HepG2 (cell line): ENCODE results near the gene MAP1LC3A. TPM values are rescaled to one million over a fixed set of nuclear protein-coding genes. Genes with fewer than 3 reads are reported as not detected.

ENCODE experiments used
- ESRRA ChIP-seq: sonication (generic); formaldehyde crosslinking; IDR thresholded peaks from 2 replicates; pipeline ENCODE4 v1.5.1; 2020; ENCODE audit warnings: mild to moderate bottlenecking, low read depth, missing genetic modification reagents
- GATA4 ChIP-seq: sonication (generic); IDR thresholded peaks from 2 replicates; pipeline ENCODE4 v1.6.1; 2016; ENCODE audit warnings: antibody characterized with exemption, low read depth, borderline replicate concordance
- GATAD2A ChIP-seq: IDR thresholded peaks from 2 replicates; pipeline ENCODE4 v1.6.1; 2016
- PITX1 ChIP-seq: sonication (generic); formaldehyde crosslinking; IDR thresholded peaks from 2 replicates; pipeline ENCODE4 v1.5.1; 2020; ENCODE audit warnings: mild to moderate bottlenecking, missing genetic modification reagents
- POLR2A ChIP-seq, 2 experiments: IDR thresholded peaks; 2 replicates each; pipeline ENCODE4 v1.6.1; 2011; ENCODE audit warnings: low read depth in 2 of 2, low read length in 2 of 2, mild to moderate bottlenecking in 1 of 2, moderate library complexity in 1 of 2; ENCODE audit not compliant: insufficient read depth in 1 of 2
- SSRP1 ChIP-seq: IDR thresholded peaks from 2 replicates; pipeline ENCODE4 v1.6.1; 2016; ENCODE audit warnings: control low read depth
- TAF15 ChIP-seq: fragments of 200-400 bp; formaldehyde crosslinking; IDR thresholded peaks from one replicate; pipeline ENCODE4 v1.6.1; 2018; ENCODE audit warnings: mild to moderate bottlenecking, low read depth, low read length; ENCODE audit not compliant: poor library complexity, severe bottlenecking
- ZBTB3 ChIP-seq: sonication (generic); formaldehyde crosslinking; IDR thresholded peaks from 2 replicates; pipeline ENCODE4 v1.4.0; 2020; ENCODE audit warnings: low read depth, mild to moderate bottlenecking, moderate library complexity, missing genetic modification reagents, borderline replicate concordance
- ZBTB40 ChIP-seq, 2 experiments: fragments of 450-650 bp in 1 of 2; sonication (generic) in 1 of 2; formaldehyde crosslinking in 1 of 2; IDR thresholded peaks; 2 replicates each; pipeline versions ENCODE4 v1.6.1 to v1.8.0; 2016 to 2022; ENCODE audit warnings: antibody characterized with exemption in 1 of 2, mild to moderate bottlenecking in 1 of 2, missing genetic modification reagents in 1 of 2
- ZFP41 ChIP-seq: sonication (generic); formaldehyde crosslinking; IDR thresholded peaks from 2 replicates; pipeline ENCODE4 v1.4.0; 2020; ENCODE audit warnings: mild to moderate bottlenecking, missing genetic modification reagents, borderline replicate concordance
- ZFP82 ChIP-seq: sonication (generic); formaldehyde crosslinking; IDR thresholded peaks from 2 replicates; pipeline ENCODE4 v1.5.1; 2020; ENCODE audit warnings: mild to moderate bottlenecking, missing genetic modification reagents, borderline replicate concordance
- ZNF660 ChIP-seq: sonication (generic); formaldehyde crosslinking; IDR thresholded peaks from 2 replicates; pipeline ENCODE4 v1.5.1; 2020; ENCODE audit warnings: mild to moderate bottlenecking, low read depth, missing genetic modification reagents, borderline replicate concordance
- ZNF747 ChIP-seq: sonication (generic); formaldehyde crosslinking; IDR thresholded peaks from 2 replicates; pipeline ENCODE4 v1.8.1; 2023; ENCODE audit warnings: missing genetic modification reagents, mild to moderate bottlenecking, borderline replicate concordance
- ZSCAN20 ChIP-seq: sonication (generic); formaldehyde crosslinking; IDR thresholded peaks from 2 replicates; pipeline ENCODE4 v1.4.0; 2020; ENCODE audit warnings: missing genetic modification reagents, mild to moderate bottlenecking, borderline replicate concordance
- polyA plus RNA-seq, 8 experiments: library from polyadenylated mRNA; depleted of rRNA in 3 of 8; stranded (reverse) in 7 of 8; unstranded in 1 of 8; fragments of >200 nt; fragmentation: Illumina TruSeq in 4 of 8; extraction: Trizol in 4 of 8; gene quantifications; 2 replicates each; pipeline versions ENCODE4 v1.2.1 to v1.2.3, GENCODE V29; 2011 to 2016; ENCODE audit warnings: low read depth in 4 of 8, missing spikeins in 1 of 8, mixed read lengths in 1 of 8; ENCODE audit not compliant: insufficient read depth in 1 of 8
- total RNA-seq, 5 experiments: library from RNA; depleted of rRNA; stranded (reverse); fragments of >200 nt; fragmentation: Illumina TruSeq; extraction: Trizol; gene quantifications; 2 replicates each; pipeline ENCODE4 v1.2.3, GENCODE V29; 2016; ENCODE audit warnings: low read depth in 1 of 5
- TF ChIP-seq, protein P1 (sequence below), 2 experiments: IDR thresholded peaks; 2 replicates each; pipeline ENCODE4 v1.6.1; 2011 to 2012; ENCODE audit warnings: low read length in 2 of 2, borderline replicate concordance in 1 of 2, low read depth in 1 of 2, mild to moderate bottlenecking in 1 of 2, moderate library complexity in 1 of 2
- TF ChIP-seq, protein P2 (sequence below): sonication (generic); formaldehyde crosslinking; conservative IDR thresholded peaks from 2 replicates; pipeline ENCODE4 v1.8.0; 2022; ENCODE audit warnings: low read depth, missing genetic modification reagents

MAP1LC3A gene
- total and polyA plus RNA-seq, 2 of the 13 experiments (the other 11 are each of a cell fraction or from before 2014, with no cell fraction given) = not detected

- TF ChIP-seq, protein P1, sequence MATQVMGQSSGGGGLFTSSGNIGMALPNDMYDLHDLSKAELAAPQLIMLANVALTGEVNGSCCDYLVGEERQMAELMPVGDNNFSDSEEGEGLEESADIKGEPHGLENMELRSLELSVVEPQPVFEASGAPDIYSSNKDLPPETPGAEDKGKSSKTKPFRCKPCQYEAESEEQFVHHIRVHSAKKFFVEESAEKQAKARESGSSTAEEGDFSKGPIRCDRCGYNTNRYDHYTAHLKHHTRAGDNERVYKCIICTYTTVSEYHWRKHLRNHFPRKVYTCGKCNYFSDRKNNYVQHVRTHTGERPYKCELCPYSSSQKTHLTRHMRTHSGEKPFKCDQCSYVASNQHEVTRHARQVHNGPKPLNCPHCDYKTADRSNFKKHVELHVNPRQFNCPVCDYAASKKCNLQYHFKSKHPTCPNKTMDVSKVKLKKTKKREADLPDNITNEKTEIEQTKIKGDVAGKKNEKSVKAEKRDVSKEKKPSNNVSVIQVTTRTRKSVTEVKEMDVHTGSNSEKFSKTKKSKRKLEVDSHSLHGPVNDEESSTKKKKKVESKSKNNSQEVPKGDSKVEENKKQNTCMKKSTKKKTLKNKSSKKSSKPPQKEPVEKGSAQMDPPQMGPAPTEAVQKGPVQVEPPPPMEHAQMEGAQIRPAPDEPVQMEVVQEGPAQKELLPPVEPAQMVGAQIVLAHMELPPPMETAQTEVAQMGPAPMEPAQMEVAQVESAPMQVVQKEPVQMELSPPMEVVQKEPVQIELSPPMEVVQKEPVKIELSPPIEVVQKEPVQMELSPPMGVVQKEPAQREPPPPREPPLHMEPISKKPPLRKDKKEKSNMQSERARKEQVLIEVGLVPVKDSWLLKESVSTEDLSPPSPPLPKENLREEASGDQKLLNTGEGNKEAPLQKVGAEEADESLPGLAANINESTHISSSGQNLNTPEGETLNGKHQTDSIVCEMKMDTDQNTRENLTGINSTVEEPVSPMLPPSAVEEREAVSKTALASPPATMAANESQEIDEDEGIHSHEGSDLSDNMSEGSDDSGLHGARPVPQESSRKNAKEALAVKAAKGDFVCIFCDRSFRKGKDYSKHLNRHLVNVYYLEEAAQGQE (IDR thresholded peaks at IDR 0.05; ENCODE audit: borderline replicate concordance in 1 of 2, low read depth in 1 of 2, low read length in 2 of 2) = no peak
- TF ChIP-seq PITX1 (CRISPR knock-in tag) (peak; percentile 41; the same call in 1 of the 2 replicates), SSRP1 (no peak), ZBTB3 (CRISPR knock-in tag) (no peak), ZNF660 (CRISPR knock-in tag) (no peak), POLR2A (IDR thresholded peaks at IDR 0.05; ENCODE audit: insufficient read depth in 1 of 2, low read depth in 2 of 2, low read length in 2 of 2) (no peak), ZBTB40 (IDR thresholded peaks at IDR 0.05) (no peak), ZBTB40 (CRISPR knock-in tag; IDR thresholded peaks at IDR 0.05) (no peak), ZFP41 (CRISPR knock-in tag) (no peak), GATA4 (no peak), ZSCAN20 (CRISPR knock-in tag) (no peak), ZFP82 (CRISPR knock-in tag) (no peak), ZNF747 (CRISPR knock-in tag) (no peak), TAF15 (no peak), GATAD2A (CRISPR knock-in tag) (peak; percentile 46; the same call in 1 of the 2 replicates), ESRRA (CRISPR knock-in tag) (no peak)
- TF ChIP-seq, protein P2, sequence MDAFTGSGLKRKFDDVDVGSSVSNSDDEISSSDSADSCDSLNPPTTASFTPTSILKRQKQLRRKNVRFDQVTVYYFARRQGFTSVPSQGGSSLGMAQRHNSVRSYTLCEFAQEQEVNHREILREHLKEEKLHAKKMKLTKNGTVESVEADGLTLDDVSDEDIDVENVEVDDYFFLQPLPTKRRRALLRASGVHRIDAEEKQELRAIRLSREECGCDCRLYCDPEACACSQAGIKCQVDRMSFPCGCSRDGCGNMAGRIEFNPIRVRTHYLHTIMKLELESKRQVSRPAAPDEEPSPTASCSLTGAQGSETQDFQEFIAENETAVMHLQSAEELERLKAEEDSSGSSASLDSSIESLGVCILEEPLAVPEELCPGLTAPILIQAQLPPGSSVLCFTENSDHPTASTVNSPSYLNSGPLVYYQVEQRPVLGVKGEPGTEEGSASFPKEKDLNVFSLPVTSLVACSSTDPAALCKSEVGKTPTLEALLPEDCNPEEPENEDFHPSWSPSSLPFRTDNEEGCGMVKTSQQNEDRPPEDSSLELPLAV (CRISPR knock-in tag) = no peak
These were observed 19.8 kb upstream of the MAP1LC3A start (continued) for GRCh38 chr20:34538671-34539123.
